NCI-H69 (cell line): ENCODE results near the gene ANKFN1.

Experiments used
- DNase-seq: peaks from one replicate; lab custom pipeline; 2025; lab: John Stamatoyannopoulos, UW

Gene ANKFN1

GRCh38 chr17:56290802-56291118 lies 137.5 kb downstream of the ANKFN1 start:
- DNase-seq, result no peak

DNA sequence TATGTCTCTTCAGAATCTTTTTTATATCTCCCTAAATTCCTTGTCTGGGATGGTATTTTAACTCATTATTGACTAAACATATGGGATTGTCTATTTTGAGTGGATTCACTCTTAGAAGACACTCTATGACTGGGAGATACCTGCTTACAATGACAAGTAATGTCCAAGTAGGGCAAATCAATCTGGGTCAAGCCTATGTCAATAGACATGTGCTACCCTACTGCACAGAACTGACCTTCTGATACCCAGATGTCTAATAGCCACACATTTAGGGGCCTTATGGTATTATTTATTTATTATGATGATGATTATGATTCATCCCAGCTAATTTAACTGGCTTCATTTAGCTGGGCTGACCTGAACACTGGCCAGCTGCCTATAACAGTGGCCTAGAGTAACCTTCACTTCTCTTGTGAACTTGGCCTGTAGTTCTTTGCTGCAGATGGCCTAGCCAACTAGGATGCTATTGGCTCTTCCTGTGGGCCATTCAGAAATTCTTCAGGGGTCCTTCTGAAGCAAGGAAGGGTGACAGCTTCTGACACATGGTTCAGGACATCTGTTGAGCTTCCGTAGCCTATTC lies 138.0 kb downstream of the ANKFN1 start:
- DNase-seq, result no peak

GRCh38 chr17:56292010-56292409 lies 138.7 kb downstream of the ANKFN1 start:
- DNase-seq, result no peak

DNA sequence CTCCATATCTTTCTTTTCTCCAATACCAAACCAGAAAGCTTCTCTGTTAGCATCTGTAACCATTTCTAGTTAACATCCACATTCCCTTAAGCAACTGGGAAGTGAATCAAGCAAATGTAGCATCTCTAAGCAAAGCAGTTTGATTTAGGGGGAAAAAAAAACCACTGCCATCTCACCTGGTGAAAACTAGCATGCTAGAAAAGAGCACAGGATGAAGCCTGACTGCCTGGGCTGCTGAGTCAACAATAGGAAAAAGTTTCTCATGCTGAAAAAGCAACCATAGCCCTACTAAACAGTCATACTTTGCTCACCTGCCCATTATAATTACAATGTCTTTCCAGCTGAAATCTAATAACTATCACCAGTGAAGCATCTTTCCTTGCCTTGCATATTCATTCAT lies 139.3 kb downstream of the ANKFN1 start:
- DNase-seq, result no peak

DNA sequence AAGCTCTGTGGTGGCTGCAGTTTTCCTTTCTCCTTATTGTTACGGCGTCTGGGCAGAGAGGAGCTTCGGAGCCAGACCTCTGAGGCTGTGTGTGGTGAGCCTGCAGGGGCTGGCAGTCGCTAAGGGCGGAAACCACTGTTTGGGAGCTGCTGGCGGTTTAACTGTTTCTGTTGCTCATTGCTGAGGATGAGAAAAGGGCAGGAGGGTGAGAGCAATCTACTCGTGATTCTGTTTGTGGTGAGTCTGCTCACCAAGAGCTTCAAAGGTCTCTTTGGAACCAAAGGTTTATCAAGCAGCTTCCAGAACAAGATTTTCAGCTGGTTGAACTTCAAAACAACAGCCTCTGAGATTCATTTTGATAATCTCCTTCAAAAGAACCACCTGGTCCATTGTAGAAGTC lies 143.9 kb downstream of the ANKFN1 start:
- DNase-seq, result no peak

DNA sequence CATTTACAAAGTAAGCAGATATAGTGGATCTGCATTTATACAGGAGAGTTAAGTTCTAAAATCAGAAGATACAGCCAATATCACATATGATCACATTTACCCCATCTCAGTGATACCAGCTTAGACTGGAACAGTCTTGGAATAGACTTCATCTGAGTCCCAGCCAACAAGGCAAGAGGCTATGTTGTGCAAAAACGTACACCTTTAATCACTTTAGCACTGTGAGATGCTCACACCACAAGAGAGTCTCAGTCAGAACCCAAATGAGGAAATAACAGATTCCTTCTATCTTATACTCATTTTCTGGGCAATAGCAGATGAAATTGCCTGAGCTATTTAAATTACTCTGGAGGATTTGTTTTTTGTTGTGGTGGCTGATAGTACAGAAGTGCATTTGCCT lies 145.6 kb downstream of the ANKFN1 start:
- DNase-seq, result no peak

DNA sequence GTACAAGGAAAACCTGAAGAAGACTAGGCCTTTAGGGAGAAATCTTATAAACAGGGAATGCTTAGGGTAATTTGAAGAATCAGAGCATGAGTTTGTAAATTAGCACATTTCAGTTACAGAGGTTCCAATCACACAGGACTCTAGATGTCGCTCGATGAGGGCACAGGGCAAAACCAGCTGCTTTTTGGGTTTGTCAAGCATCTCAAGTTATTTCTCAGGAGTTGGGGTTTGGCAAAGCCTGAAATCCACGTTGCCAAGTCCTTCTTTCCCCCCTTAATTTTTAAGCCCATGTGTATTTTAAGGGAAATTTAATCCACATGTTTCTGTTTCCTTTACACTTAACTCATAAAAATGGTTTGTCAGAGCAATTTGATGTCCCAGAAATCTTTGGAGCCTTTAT lies 146.9 kb downstream of the ANKFN1 start:
- DNase-seq, result no peak

- DNase-seq, result no peak
Observed at GRCh38 chr17:56305007-56305406, 151.7 kb downstream of the ANKFN1 start.

- no peak for DNase-seq
Observed at GRCh38 chr17:56309897-56310296, 156.6 kb downstream of the ANKFN1 start.

DNA sequence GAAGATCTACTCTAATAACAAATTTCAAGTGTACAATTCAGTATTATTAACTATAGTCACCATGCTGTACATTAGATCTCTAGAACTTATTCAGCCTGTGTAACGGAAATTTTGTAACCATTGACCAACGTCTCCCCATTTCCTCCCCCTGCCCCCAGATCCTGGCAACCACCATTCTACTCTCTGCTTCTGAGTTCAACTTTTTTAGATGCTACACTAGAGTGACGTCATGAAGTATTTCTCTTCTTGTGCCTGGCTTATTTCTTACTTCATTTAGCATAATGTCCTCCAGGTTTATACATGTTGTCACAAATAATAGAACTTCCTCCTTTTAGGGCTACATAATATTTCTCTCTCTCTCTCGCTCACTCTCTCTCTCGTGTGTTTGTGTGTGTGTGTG lies 157.5 kb downstream of the ANKFN1 start:
- DNase-seq, result no peak

GRCh38 chr17:56313201-56313600 lies 159.9 kb downstream of the ANKFN1 start:
- no peak for DNase-seq

- no peak for DNase-seq
Observed at GRCh38 chr17:56314026-56314425, 160.8 kb downstream of the ANKFN1 start.

- no peak for DNase-seq
Observed at GRCh38 chr17:56314984-56315602, 161.8 kb downstream of the ANKFN1 start.

DNA sequence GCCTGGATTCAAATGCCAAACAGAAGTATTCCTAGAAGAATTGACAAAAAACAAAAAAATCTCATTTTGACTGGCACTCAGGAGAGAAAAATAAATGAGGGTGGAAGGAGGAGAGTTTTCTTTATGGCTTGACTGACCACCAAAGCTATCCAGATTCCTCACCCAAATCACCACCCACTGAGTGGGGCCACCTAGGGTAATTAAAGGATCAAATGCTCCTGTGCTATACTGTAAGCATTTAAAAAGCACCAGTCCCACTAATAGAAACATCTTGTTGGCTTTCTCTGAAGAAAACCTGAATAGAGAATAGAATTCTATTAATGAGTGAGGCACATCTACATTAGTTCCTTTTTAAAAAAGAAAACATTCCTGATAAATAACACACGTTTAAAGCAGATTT lies 163.3 kb downstream of the ANKFN1 start:
- no peak for DNase-seq

DNA sequence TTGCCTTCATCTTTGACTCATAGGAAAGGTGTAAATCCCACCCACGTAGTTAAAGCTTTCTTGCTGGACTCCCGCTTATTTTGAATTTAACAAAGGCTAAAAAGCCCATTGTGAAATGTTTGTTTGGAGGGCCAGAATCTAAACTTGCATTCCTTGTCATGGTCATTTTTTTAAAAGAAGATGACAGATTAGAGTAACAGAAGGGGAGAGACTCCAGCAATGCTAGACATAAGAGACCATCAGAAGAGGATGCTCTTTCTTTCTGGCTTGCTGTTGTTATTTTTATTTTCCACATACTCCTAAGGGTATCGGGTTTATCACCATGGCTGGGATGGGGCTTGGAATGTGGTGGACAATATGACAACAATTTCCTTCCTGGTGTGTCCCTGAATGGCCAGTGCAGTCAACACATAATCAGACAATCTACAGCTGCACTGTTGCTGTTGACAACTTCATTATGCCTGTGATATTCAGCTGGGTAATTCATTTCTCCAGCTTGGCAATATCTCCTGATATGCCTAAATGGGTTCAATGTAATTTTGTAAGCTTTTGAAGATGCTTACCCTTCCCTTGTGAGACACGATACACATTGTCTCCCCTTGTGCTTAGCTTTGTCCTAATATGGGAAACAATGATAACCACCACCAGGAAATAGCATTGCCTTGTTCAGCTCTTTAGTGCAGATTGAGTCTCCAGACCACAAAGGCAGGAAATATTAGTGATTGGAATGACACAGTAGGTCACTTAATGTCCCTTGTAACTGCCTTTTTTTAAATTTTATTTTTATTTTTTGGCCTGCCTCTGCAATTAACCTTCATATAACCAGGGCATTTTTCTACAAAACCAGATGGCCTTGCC lies 164.3 kb downstream of the ANKFN1 start:
- DNase-seq, result no peak

- peak; percentile 68 for DNase-seq
Observed at GRCh38 chr17:56319531-56319930, 166.3 kb downstream of the ANKFN1 start.

- no peak for DNase-seq
Observed at GRCh38 chr17:56320443-56320842, 167.2 kb downstream of the ANKFN1 start.

DNA sequence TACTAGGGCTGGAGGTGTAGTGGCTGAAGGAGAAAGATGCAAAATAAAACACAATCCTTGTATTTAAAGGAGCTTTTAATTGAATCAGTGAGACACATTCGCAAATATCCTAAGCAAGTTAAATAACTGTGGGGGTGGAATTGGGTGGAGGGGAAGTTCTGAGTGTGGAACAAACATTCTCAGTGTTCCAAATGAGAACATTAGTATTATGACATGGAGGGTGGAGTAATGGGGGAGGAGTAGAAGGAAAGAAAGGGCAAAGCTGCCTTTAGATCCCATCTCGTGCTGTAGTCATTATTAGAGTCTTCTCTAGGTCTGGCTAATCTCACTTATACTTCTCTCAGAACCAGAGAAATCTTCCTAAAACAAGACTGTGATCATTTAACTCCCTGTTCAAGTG lies 169.7 kb downstream of the ANKFN1 start:
- DNase-seq, result no peak

- no peak for DNase-seq
Observed at GRCh38 chr17:56324676-56325075, 171.4 kb downstream of the ANKFN1 start.

DNA sequence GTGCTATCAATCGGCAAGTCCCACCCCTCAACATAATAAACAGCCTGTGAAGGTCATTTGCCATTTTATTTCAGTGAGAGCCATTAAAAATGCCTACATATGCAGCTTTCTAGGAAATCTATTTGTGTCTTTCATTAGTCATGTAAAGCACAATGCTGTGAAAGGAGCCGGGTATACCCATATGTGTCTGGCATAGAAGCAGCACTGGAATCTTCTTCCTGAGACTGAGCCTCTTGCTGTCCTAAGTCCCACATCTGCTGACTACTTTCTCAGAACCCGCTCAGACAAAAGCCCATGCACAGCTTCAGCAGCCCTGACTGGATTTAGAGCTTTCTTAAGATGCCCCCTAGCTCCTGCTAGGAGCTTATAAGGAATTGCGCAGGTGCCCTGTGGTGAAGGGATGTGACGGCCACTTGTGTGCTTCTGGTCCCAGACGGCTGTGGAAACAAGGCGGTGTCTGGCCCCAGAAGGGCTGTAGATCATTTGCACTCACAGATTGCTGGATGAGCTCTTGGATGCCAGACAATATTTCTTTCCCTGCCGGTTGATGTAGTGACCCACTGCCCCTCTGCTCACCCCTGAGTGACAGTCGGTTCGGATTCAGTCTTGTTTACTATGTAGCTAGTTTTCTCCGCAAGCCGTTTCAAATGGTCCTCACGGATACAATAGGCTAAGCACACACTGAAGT lies 172.2 kb downstream of the ANKFN1 start:
- DNase-seq, result peak; percentile 5

GRCh38 chr17:56326001-56326359 lies 172.7 kb downstream of the ANKFN1 start:
- no peak for DNase-seq

GRCh38 chr17:56347639-56348038 lies 194.4 kb downstream of the ANKFN1 start:
- DNase-seq, result no peak

GRCh38 chr17:56350592-56350991 lies 197.3 kb downstream of the ANKFN1 start:
- no peak for DNase-seq
